HS-5 (cell line): Measurements from ENCODE around the gene MPI.
"Not testable (repeated sequence)": the region's sequence is repeated elsewhere in the genome, so short reads cannot be mapped to it uniquely, and the experiment has no call there.

Experiments used
- DNase-seq: peaks from one replicate; pipeline ENCODE4 v3.0.0-alpha.2; 2012; ENCODE audit warnings: low read depth

MPI gene

GRCh38 chr15:74863239-74864056 is 26.4 kb upstream of the MPI start:
- DNase-seq, result no peak

GRCh38 chr15:74864296-74864695 is 25.5 kb upstream of the MPI start:
- DNase-seq, result no peak

- no peak for DNase-seq
Measured at GRCh38 chr15:74865316-74865715, 24.5 kb upstream of the MPI start.

- DNase-seq, result no peak
Measured at GRCh38 chr15:74866090-74866489, 23.8 kb upstream of the MPI start.

GRCh38 chr15:74867466-74868038 is 22.3 kb upstream of the MPI start:
- DNase-seq, result no peak

GRCh38 chr15:74868059-74868458 is 21.8 kb upstream of the MPI start:
- DNase-seq, result no peak

GRCh38 chr15:74869372-74869725 is 20.5 kb upstream of the MPI start:
- DNase-seq, result no peak

GRCh38 chr15:74869726-74870407 is 20.0 kb upstream of the MPI start:
- DNase-seq, result no peak

- DNase-seq, result no peak
Measured at GRCh38 chr15:74870436-74871215, 19.2 kb upstream of the MPI start.

- no peak for DNase-seq
Measured at GRCh38 chr15:74872702-74873035, 17.2 kb upstream of the MPI start.

- peak; percentile 73 for DNase-seq
Measured at GRCh38 chr15:74873036-74873755, 16.6 kb upstream of the MPI start, which contains the start of gene SCAMP2. TSS of gene SCAMP2 (minus strand) at chr15:74873365. CDS start at chr15:74873255, 110 bp downstream.

GRCh38 chr15:74873756-74874424 is 16.0 kb upstream of the MPI start:
- no peak for DNase-seq

- no peak for DNase-seq
Measured at GRCh38 chr15:74878273-74878672, 11.6 kb upstream of the MPI start.

GRCh38 chr15:74882528-74882927 is 7.3 kb upstream of the MPI start:
- no peak for DNase-seq

- DNase-seq, result no peak
Measured at GRCh38 chr15:74884428-74885223, 5.2 kb upstream of the MPI start.

- DNase-seq, result no peak
Measured at GRCh38 chr15:74885461-74885860, 4.4 kb upstream of the MPI start.

- not testable (repeated sequence) for DNase-seq
Measured at GRCh38 chr15:74887537-74888193, 2.2 kb upstream of the MPI start.

- DNase-seq, result no peak
Measured at GRCh38 chr15:74888716-74889115, 1.1 kb upstream of the MPI start.

GRCh38 chr15:74889390-74889882 is 406 bp upstream of the MPI start:
- no peak for DNase-seq

- DNase-seq, result no peak
Measured at GRCh38 chr15:74890665-74890960, 771 bp downstream of the MPI start.
